22Rv1 (cell line): ENCODE data around the gene PRRG2.
"Not testable (repeated sequence)": the region's sequence is repeated elsewhere in the genome, so short reads cannot be mapped to it uniquely, and the experiment has no call there.

Source experiments
- H3K27ac ChIP-seq: fragments of 450-650 bp; 2 replicates; pipeline ENCODE4 v1.5.1; 2017
- ZFX ChIP-seq: fragments of 450-650 bp; IDR thresholded peaks from 2 replicates; pipeline ENCODE4 v1.6.1; 2017; ENCODE audit warnings: antibody characterized with exemption, borderline replicate concordance
- TF ChIP-seq, protein P1 (sequence below): fragments of 450-650 bp; IDR thresholded peaks from 2 replicates; pipeline ENCODE4 v1.5.1; 2017; ENCODE audit warnings: mild to moderate bottlenecking

Gene PRRG2

DNA sequence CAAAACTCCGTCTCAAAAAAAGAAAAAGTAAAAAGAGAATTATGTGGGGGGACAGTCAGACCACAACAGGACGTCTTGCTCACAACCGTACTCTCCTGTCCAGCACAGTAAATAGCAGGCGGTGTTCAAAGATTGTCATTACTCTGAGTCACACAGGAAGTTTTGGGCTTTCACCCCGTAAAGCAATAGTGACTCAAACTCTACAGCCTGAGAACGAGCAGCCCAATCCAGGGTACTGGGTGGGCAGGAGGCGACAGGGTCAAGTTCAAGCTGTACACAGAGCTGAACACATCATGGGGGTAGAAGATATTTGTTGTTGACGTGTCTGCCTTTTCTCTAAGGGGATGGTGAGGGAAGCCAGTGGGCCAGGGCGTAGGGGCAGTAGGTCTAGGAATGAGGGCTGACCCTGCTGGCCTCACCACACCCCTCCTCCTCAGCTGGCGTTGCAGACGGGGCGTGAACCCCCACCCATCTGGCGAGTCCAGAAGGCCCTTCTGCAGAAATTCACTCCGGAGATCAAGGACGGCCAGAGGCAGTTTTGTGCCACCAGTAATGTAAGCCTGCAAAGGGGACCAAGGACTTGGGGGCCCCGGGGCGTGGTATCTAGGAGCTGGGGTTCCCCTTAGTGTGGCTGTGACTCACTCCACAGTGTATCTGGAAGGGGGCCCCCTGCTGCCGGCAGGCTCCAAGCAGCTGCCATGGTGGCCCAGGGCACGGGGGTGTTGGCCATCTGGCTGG is 33.1 kb downstream of the PRRG2 start:
- TF ChIP-seq, protein P1, sequence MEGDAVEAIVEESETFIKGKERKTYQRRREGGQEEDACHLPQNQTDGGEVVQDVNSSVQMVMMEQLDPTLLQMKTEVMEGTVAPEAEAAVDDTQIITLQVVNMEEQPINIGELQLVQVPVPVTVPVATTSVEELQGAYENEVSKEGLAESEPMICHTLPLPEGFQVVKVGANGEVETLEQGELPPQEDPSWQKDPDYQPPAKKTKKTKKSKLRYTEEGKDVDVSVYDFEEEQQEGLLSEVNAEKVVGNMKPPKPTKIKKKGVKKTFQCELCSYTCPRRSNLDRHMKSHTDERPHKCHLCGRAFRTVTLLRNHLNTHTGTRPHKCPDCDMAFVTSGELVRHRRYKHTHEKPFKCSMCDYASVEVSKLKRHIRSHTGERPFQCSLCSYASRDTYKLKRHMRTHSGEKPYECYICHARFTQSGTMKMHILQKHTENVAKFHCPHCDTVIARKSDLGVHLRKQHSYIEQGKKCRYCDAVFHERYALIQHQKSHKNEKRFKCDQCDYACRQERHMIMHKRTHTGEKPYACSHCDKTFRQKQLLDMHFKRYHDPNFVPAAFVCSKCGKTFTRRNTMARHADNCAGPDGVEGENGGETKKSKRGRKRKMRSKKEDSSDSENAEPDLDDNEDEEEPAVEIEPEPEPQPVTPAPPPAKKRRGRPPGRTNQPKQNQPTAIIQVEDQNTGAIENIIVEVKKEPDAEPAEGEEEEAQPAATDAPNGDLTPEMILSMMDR = no peak
- TF ChIP-seq ZFX = no peak
- no peak overlapping the region for H3K27ac ChIP-seq

DNA sequence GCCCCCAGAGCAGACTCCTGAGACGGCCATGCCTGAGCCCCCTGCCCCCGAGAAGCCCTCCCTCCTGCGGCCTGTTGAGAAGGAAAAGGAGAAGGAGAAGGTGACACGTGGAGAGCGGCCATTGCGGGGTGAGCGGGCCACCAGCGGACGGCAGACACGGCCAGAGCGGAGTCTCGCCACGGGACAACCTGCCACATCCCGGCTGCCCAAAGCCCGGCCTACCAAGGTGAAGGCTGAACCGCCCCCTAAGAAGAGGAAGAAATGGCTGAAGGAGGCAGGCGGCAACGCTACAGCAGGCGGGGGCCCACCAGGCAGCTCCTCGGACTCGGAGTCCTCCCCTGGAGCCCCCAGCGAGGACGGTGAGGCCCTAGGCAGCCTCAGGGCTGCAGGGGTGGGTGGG is 34.7 kb downstream of the PRRG2 start:
- no peak overlapping the region for H3K27ac ChIP-seq
- no peak for TF ChIP-seq ZFX
- TF ChIP-seq, protein P1 = no peak

DNA sequence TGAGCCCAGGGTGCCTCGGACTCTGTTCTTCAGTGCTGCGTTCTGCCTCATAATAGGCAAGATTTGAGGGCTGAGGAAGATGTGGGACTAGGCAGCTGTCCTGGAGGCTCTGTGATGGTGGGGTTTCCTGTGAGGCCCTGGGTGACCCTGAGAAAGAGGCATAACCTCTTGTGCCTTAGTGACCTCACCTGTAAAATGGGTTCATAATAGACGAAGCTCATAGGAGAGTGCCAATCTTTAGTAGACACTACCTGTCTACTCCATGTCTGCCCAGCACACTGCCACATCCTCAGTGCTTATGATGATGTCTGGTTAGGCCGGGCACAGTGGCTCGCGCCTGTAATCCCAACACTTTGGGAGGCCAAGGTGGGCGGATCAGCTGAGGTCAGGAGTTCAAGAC is 35.4 kb downstream of the PRRG2 start:
- no peak overlapping the region for H3K27ac ChIP-seq
- no peak for TF ChIP-seq ZFX
- TF ChIP-seq, protein P1 = no peak

- no peak overlapping the region for H3K27ac ChIP-seq
- TF ChIP-seq, protein P1 = no peak
- TF ChIP-seq ZFX = no peak
These were observed 35.8 kb downstream of the PRRG2 start for GRCh38 chr19:49616945-49617344.

- not testable (repeated sequence) for H3K27ac ChIP-seq
These were observed 36.7 kb downstream of the PRRG2 start for GRCh38 chr19:49617860-49618259.

- no peak overlapping the region for H3K27ac ChIP-seq
- TF ChIP-seq, protein P1 = no peak
- TF ChIP-seq ZFX = no peak
These were observed 44.1 kb downstream of the PRRG2 start for GRCh38 chr19:49624967-49625910.

- no peak overlapping the region for H3K27ac ChIP-seq
- TF ChIP-seq, protein P1 = no peak
- no peak for TF ChIP-seq ZFX
These were observed 45.1 kb downstream of the PRRG2 start for GRCh38 chr19:49626226-49626625.
